Esophagus muscularis mucosa (tissue), 4 donors: Measurements from ENCODE around the gene PPM1G. TPM values are rescaled to one million over a fixed set of nuclear protein-coding genes. Genes with fewer than 3 reads are reported as not detected.

Experiments
- DNase-seq: peaks from one replicate; pipeline ENCODE4 v3.0.0-alpha.2; 2017; ENCODE audit errors: extremely low spot score
- H3K27ac ChIP-seq, 4 donors: fragments of 200-600 bp; sonication (generic); replicated peaks in 1 of 4; 1 replicate in 3 of 4; 2 replicates in 1 of 4; pipeline ENCODE4 v1.5.1; 2016 to 2019; ENCODE audit warnings: mild to moderate bottlenecking in 1 of 4
- H3K27me3 ChIP-seq, 4 donors: fragments of 200-600 bp; sonication (generic); one replicate each; pipeline versions ENCODE4 v1.5.1 to v1.6.0; 2016 to 2019
- H3K36me3 ChIP-seq, 4 donors: fragments of 200-600 bp; sonication (generic); one replicate each; pipeline ENCODE4 v1.5.1; 2016 to 2019
- H3K4me1 ChIP-seq, 4 donors: fragments of 200-600 bp; sonication (generic); one replicate each; pipeline ENCODE4 v1.5.1; 2016 to 2019
- H3K4me3 ChIP-seq, 4 donors: fragments of 200-600 bp; sonication (generic); 1 replicate in 2 of 4; 2 replicates in 2 of 4; pipeline ENCODE4 v1.5.1; 2016 to 2019; ENCODE audit warnings: mild to moderate bottlenecking in 4 of 4, moderate library complexity in 1 of 4
- H3K9me3 ChIP-seq, 4 donors: fragments of 200-600 bp; sonication (generic); 1 replicate in 3 of 4; 2 replicates in 1 of 4; pipeline ENCODE4 v1.5.1; 2016 to 2019
- EP300 ChIP-seq: sonication (generic); formaldehyde crosslinking; IDR thresholded peaks from one replicate; pipeline ENCODE4 v1.6.1; 2017; ENCODE audit warnings: antibody characterized with exemption
- POLR2A ChIP-seq: fragments of 450-650 bp; IDR thresholded peaks from one replicate; pipeline ENCODE4 v1.6.1; 2017; ENCODE audit warnings: antibody characterized with exemption, moderate library complexity, mild to moderate bottlenecking, low read depth
- POLR2AphosphoS5 ChIP-seq, 2 donors: sonication (generic); formaldehyde crosslinking; IDR thresholded peaks; one replicate each; pipeline ENCODE4 v1.6.1; 2017; ENCODE audit warnings: antibody characterized with exemption in 2 of 2
- WGBS: methylation state at CpG from one replicate; pipeline ENCODE4 v1.1.5; 2018; 5-methylcytosine and 5-hydroxymethylcytosine counted together
- intact Hi-C: fragments of 100-400 bp; cut with DNase I; formaldehyde crosslinking; loops from one replicate; pipeline ENCODE4 v1.15.1; 2023
- total RNA-seq, 4 donors: library from RNA; depleted of rRNA; stranded (reverse); fragments of >200 nt; gene quantifications; one replicate each; pipeline versions ENCODE4 v1.1.0 to v1.2.1, GENCODE V29; 2016
- TF ChIP-seq, protein P1 (sequence below), 3 experiments: fragments of 200-600 bp in 2 of 3; fragments of 450-650 bp in 1 of 3; sonication (generic) in 2 of 3; IDR thresholded peaks; one replicate each; pipeline ENCODE4 v1.5.1; 2017 to 2019; ENCODE audit warnings: antibody characterized with exemption in 3 of 3, mild to moderate bottlenecking in 2 of 3, moderate library complexity in 1 of 3

PPM1G gene
- total RNA-seq, 4 donors from 2014 or later: 46.1 to 71.8 (median 62.7) TPM

DNA sequence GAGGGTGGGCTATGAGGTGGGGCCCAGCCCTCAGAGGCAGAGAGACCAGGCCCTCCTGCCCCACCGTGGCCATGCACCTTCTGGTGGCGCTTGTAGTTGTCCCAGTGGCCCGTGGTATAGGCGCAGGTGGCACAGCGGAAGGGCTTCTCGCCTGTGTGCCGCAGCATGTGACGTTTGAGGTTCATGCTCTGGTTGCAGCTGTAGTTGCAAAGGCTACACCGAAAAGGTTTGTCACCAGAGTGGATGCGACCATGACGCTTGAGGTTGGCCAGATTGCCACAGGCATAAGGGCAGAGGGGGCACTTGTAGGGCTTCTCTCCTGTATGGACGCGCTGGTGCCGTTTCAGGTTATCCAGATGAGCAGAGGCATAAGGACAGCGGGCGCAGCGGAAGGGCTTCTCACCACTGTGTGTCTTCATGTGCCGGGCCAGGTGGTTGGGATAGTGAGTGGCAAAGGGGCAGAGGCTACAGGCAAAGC, 31.7 kb downstream of the PPM1G start:
- TF ChIP-seq, protein P1, sequence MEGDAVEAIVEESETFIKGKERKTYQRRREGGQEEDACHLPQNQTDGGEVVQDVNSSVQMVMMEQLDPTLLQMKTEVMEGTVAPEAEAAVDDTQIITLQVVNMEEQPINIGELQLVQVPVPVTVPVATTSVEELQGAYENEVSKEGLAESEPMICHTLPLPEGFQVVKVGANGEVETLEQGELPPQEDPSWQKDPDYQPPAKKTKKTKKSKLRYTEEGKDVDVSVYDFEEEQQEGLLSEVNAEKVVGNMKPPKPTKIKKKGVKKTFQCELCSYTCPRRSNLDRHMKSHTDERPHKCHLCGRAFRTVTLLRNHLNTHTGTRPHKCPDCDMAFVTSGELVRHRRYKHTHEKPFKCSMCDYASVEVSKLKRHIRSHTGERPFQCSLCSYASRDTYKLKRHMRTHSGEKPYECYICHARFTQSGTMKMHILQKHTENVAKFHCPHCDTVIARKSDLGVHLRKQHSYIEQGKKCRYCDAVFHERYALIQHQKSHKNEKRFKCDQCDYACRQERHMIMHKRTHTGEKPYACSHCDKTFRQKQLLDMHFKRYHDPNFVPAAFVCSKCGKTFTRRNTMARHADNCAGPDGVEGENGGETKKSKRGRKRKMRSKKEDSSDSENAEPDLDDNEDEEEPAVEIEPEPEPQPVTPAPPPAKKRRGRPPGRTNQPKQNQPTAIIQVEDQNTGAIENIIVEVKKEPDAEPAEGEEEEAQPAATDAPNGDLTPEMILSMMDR (IDR thresholded peaks at IDR 0.05): no peak
- TF ChIP-seq EP300: no peak
- no peak for TF ChIP-seq POLR2AphosphoS5 (IDR thresholded peaks at IDR 0.05)
- no peak for TF ChIP-seq POLR2A
- Histone ChIP-seq H3K9me3 (no peaks in the 10 kb centered on the region), H3K4me3 (no peak overlapping the region), H3K27me3 (no peaks in the 10 kb centered on the region), H3K4me1 (peaks cover 23 to 59% (median 33%) of the 10 kb centered on the region in 4 donors), H3K27ac (no peak overlapping the region), H3K36me3 (peaks cover 52 to 77% (median 73%) of the 10 kb centered on the region in 4 donors)
- intact Hi-C loops: loop anchor here (10.0 kb wide), 1 partner anchor 163 kb away; the partner anchor contains the start of genes ATRAID, CAD and SLC5A6
- no peak for DNase-seq
- 82% methylated on average over 17 of the region's 18 CpGs for WGBS

DNA sequence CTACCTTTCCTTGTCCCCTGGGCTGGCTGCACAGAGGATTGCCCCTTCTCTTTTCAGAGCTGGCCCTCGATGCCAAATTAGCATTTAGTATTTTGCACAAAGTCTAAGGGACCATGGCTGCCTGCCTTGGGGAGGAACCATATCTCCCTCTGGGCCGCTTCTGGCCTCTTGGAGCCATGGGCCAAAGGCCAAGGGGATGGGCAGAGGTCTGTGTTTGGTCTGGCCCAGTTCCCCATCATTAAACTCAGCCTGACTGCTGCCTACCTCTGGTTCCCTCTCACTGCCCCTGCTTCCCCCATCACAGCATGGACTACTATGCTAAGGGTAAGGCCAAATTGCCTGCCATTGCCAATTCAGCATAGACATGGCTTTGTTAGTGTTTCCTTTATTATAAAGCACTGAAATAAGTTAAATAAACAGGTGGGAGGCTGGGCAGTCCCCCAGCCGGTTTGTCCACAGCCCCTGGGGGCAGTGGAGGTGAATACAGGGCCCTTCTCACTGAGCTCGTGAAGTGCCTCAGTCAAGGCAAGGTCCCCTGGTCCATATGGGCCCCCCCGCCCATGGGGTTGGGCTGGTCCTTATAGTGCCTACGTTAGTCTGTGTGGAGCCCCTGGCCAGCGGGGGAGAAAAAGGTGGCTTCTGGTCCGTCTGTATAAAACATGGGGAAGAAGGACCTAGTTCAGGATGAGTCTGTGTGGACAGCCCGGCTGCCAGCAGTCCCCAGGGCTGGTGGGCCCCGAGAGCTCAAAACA, 32.3 kb downstream of the PPM1G start:
- Histone ChIP-seq H3K4me1 (peaks cover 28 to 65% (median 39%) of the 10 kb centered on the region in 4 donors), H3K27me3 (no peaks in the 10 kb centered on the region), H3K4me3 (no peak overlapping the region), H3K36me3 (peaks cover 52 to 77% (median 70%) of the 10 kb centered on the region in 4 donors), H3K9me3 (no peaks in the 10 kb centered on the region), H3K27ac (no peak overlapping the region)
- DNase-seq: no peak
- intact Hi-C loops: loop anchor here (10.0 kb wide), 1 partner anchor 162 kb away; the partner anchor contains the start of genes ATRAID, CAD and SLC5A6
- TF ChIP-seq POLR2AphosphoS5 (IDR thresholded peaks at IDR 0.05) (no peak), POLR2A (no peak), EP300 (no peak)
- TF ChIP-seq, protein P1 (IDR thresholded peaks at IDR 0.05): no peak
- WGBS: 67% methylated on average over 7 of the region's 10 CpGs

DNA sequence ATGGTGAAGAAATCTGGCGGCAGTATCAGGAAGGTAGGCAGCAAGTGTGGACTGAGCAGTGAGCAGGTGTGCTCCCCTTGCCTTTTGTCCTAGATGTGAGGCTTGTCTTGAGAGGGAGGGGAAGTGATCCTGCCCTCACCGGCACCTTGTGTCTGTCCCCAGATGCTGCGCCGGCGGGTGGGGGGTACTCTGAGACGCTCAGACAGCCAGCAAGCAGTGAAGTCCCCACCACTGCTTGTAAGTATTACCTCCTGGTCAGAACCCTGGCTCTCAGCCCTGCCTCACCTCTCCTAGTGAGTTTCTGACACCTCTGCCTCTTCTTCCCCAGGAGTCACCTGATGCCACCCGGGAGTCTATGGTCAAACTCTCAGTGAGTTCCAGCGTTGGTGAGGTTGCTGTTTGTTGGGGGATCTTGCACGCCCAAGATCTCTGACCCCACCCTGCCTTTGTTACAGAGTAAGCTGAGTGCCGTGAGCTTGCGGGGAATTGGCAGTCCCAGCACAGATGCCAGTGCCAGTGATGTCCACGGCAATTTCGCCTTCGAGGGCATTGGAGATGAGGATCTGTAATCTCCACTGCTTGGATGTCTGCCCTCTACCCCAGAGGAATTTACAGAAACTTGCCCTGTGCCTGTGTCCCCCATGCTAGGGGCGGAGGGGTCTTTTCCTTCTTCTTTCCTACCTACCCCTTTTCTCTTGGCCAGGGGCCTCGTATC, 33.1 kb downstream of the PPM1G start:
- TF ChIP-seq POLR2A (no peak), POLR2AphosphoS5 (IDR thresholded peaks at IDR 0.05) (no peak), EP300 (no peak)
- TF ChIP-seq, protein P1 (IDR thresholded peaks at IDR 0.05): no peak
- DNase-seq: no peak
- intact Hi-C loops: loop anchor here (10.0 kb wide), 1 partner anchor 162 kb away; the partner anchor contains the start of genes ATRAID, CAD and SLC5A6
- H3K27me3 ChIP-seq: no peaks in the 10 kb centered on the region
- H3K4me3 ChIP-seq: no peak overlapping the region
- peaks cover 33 to 68% (median 44%) of the 10 kb centered on the region in 4 donors for H3K4me1 ChIP-seq
- WGBS: 86% methylated on average over 11 of the region's 16 CpGs
- H3K27ac ChIP-seq: no peak overlapping the region
- H3K9me3 ChIP-seq: no peaks in the 10 kb centered on the region
- peaks cover 52 to 70% (median 63%) of the 10 kb centered on the region in 4 donors for H3K36me3 ChIP-seq

DNA sequence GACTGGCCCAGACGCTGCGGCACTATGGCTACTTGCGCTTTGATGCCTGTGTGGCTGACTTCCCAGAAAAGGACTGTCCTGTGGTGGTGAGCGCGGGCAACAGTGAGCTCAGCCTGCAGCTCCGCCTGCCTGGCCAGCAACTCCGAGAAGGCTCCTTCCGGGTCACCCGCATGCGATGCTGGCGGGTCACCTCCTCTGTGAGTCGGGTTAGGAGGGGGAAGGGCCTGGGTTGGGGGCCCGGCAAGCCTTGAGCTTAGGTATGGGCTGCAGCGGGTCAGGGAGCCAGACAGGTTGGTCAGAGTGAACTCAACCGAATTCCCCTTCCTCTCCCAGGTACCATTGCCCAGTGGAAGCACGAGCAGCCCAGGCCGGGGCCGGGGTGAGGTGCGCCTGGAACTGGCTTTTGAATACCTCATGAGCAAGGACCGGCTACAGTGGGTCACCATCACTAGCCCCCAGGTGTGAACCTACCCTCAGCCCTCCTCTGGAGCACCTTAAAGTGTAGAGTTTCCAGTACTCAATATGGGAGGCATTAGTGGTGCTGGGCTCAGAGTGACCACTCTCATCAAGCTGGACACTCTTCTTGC, 33.8 kb downstream of the PPM1G start:
- DNase-seq: no peak
- no peak for TF ChIP-seq POLR2A
- no peak for TF ChIP-seq POLR2AphosphoS5 (IDR thresholded peaks at IDR 0.05)
- TF ChIP-seq EP300: no peak
- TF ChIP-seq, protein P1 (IDR thresholded peaks at IDR 0.05): no peak
- no peak overlapping the region for H3K27ac ChIP-seq
- H3K27me3 ChIP-seq: no peaks in the 10 kb centered on the region
- intact Hi-C loops: loop anchor here (10.0 kb wide), 1 partner anchor 161 kb away; the partner anchor contains the start of genes ATRAID, CAD and SLC5A6
- no peak overlapping the region for H3K4me3 ChIP-seq
- H3K9me3 ChIP-seq: no peaks in the 10 kb centered on the region
- peaks cover 52 to 68% (median 63%) of the 10 kb centered on the region in 4 donors for H3K36me3 ChIP-seq
- 91% methylated on average over 19 of the region's 20 CpGs for WGBS
- peaks cover 30 to 67% (median 41%) of the 10 kb centered on the region in 4 donors for H3K4me1 ChIP-seq
